ENCODE data around the gene CD101.
"Not testable (repeated sequence)": the region's sequence is repeated elsewhere in the genome, so short reads cannot be mapped to it uniquely, and the experiment has no call there.

Gene CD101

GRCh38 chr1:116972674-116973030 lies 28.9 kb upstream of the CD101 start:
- no peak for TF ChIP-seq CTCF (conservative IDR thresholded peaks at IDR 0.05; ENCODE audit: low read depth, low read length)
- DNase-seq (ENCODE audit: low read depth), result no peak
- no peak overlapping the region for H3K4me3 ChIP-seq (ENCODE audit: low read depth, low read length)

- H3K4me3 ChIP-seq (ENCODE audit: low read depth, low read length); DNase-seq (ENCODE audit: low read depth): not testable (repeated sequence)
These were observed 21.3 kb upstream of the CD101 start for GRCh38 chr1:116980309-116980708.

GRCh38 chr1:116981521-116982037 lies 20.0 kb upstream of the CD101 start:
- no peak for DNase-seq (ENCODE audit: low read depth)
- H3K4me3 ChIP-seq (ENCODE audit: low read depth, low read length), result no peak overlapping the region
- no peak for TF ChIP-seq CTCF (conservative IDR thresholded peaks at IDR 0.05; ENCODE audit: low read depth, low read length)

GRCh38 chr1:116982319-116983004 lies 19.1 kb upstream of the CD101 start:
- H3K4me3 ChIP-seq (ENCODE audit: low read depth, low read length), result no peak overlapping the region
- TF ChIP-seq CTCF (conservative IDR thresholded peaks at IDR 0.05; ENCODE audit: low read depth, low read length), result no peak
- no peak for DNase-seq (ENCODE audit: low read depth)

- no peak for DNase-seq (ENCODE audit: low read depth)
- H3K4me3 ChIP-seq (ENCODE audit: low read depth, low read length), result no peak overlapping the region
- no peak for TF ChIP-seq CTCF (conservative IDR thresholded peaks at IDR 0.05; ENCODE audit: low read depth, low read length)
These were observed 18.4 kb upstream of the CD101 start for GRCh38 chr1:116983112-116983511.

GRCh38 chr1:116983678-116984077 lies 17.9 kb upstream of the CD101 start:
- no peak for TF ChIP-seq CTCF (conservative IDR thresholded peaks at IDR 0.05; ENCODE audit: low read depth, low read length)
- DNase-seq (ENCODE audit: low read depth), result no peak
- H3K4me3 ChIP-seq (ENCODE audit: low read depth, low read length), result no peak overlapping the region

- no peak for DNase-seq (ENCODE audit: low read depth)
- TF ChIP-seq CTCF (conservative IDR thresholded peaks at IDR 0.05; ENCODE audit: low read depth, low read length), result no peak
- H3K4me3 ChIP-seq (ENCODE audit: low read depth, low read length), result no peak overlapping the region
These were observed 17.0 kb upstream of the CD101 start for GRCh38 chr1:116984406-116985160.
